H1 (cell line): ENCODE measurements around the gene NOL12. TPM values are rescaled to one million over a fixed set of nuclear protein-coding genes. Genes with fewer than 3 reads are reported as not detected.

Source experiments
- CTCF ChIA-PET: fragments of 300-600 bp; sonication (Branson Sonifier 250); formaldehyde crosslinking; loops from one replicate; lab custom pipeline; 2021; ENCODE audit not compliant: partially characterized antibody; lab: Charles Lee
- POLR2A ChIA-PET: fragments of 300-600 bp; sonication (Branson Sonifier 250); formaldehyde crosslinking; loops from one replicate; lab custom pipeline; 2021; ENCODE audit warnings: inconsistent platforms; ENCODE audit not compliant: partially characterized antibody; lab: Charles Lee
- DNase-seq, 2 experiments: peaks; one replicate each; pipeline versions ENCODE4 v3.0.0 to v3.0.0-alpha.2; 2010 to 2022; ENCODE audit warnings: low spot score in 2 of 2, low read depth in 1 of 2, mixed read lengths in 1 of 2
- FAIRE-seq: peaks from 2 replicates; lab custom pipeline; 2011; peaks lifted over from hg19 to GRCh38; lab: Jason Lieb, UNC
- H2AFZ ChIP-seq: 2 replicates; pipeline ENCODE4 v1.8.1; 2012; ENCODE audit warnings: low read length, inconsistent platforms
- H2AK5ac ChIP-seq: 2 replicates; pipeline ENCODE4 v1.6.1; 2013; ENCODE audit warnings: low read depth, low read length
- H2BK120ac ChIP-seq: replicated peaks from 2 replicates; pipeline ENCODE3; 2013; ENCODE audit warnings: low read depth, low read length, inconsistent platforms
- H2BK12ac ChIP-seq: 2 replicates; pipeline ENCODE4 v1.6.1; 2013; ENCODE audit warnings: low read depth, low read length
- H2BK15ac ChIP-seq: 2 replicates; pipeline ENCODE4 v1.6.1; 2013; ENCODE audit warnings: low read length
- H2BK20ac ChIP-seq: 2 replicates; pipeline ENCODE4 v1.6.1; 2013; ENCODE audit warnings: low read length
- H2BK5ac ChIP-seq: 2 replicates; pipeline ENCODE4 v1.6.1; 2013; ENCODE audit warnings: low read depth, low read length
- H3K14ac ChIP-seq: 2 replicates; pipeline ENCODE4 v1.6.1; 2013; ENCODE audit warnings: inconsistent platforms; ENCODE audit not compliant: insufficient read length
- H3K18ac ChIP-seq: 2 replicates; pipeline ENCODE4 v1.6.1; 2013; ENCODE audit warnings: low read length; ENCODE audit errors: extremely low read depth
- H3K23ac ChIP-seq: 2 replicates; pipeline ENCODE4 v1.6.1; 2013; ENCODE audit warnings: inconsistent platforms; ENCODE audit not compliant: insufficient read length
- H3K23me2 ChIP-seq: 2 replicates; pipeline ENCODE4 v1.6.1; 2013; ENCODE audit warnings: low read depth, low read length
- H3K27ac ChIP-seq: 2 replicates; pipeline ENCODE4 v1.6.1; 2011; ENCODE audit warnings: low read depth, low read length, inconsistent platforms
- H3K27me3 ChIP-seq, 4 experiments: replicated peaks in 1 of 4; 1 replicate in 1 of 4; 2 replicates in 3 of 4; pipeline versions ENCODE4 v1.6.1 to v1.8.1; 2011 to 2013; ENCODE audit warnings: low read length in 3 of 4, mild to moderate bottlenecking in 3 of 4, inconsistent platforms in 2 of 4, mixed read lengths in 2 of 4, moderate library complexity in 1 of 4; ENCODE audit not compliant: control insufficient read depth in 3 of 4, insufficient read depth in 3 of 4; ENCODE audit errors: extremely low read depth in 1 of 4
- H3K36me3 ChIP-seq, 4 experiments: 2 replicates each; pipeline versions ENCODE4 v1.6.1 to v1.8.1; 2011 to 2013; ENCODE audit warnings: mild to moderate bottlenecking in 4 of 4, low read length in 3 of 4, moderate library complexity in 2 of 4, control low read depth in 1 of 4, inconsistent platforms in 1 of 4; ENCODE audit not compliant: insufficient read depth in 4 of 4, control insufficient read depth in 2 of 4
- H3K4ac ChIP-seq: replicated peaks from 2 replicates; pipeline ENCODE3; 2013; ENCODE audit warnings: low read length, low read depth, mixed read lengths, inconsistent platforms; ENCODE audit not compliant: insufficient read length
- H3K4me1 ChIP-seq, 4 experiments: replicated peaks in 1 of 4; 1 replicate in 1 of 4; 2 replicates in 3 of 4; pipeline versions ENCODE4 v1.6.1 to v1.8.1; 2011 to 2013; ENCODE audit warnings: low read length in 3 of 4, inconsistent platforms in 2 of 4, mixed read lengths in 1 of 4; ENCODE audit not compliant: insufficient read depth in 4 of 4, control insufficient read depth in 3 of 4
- H3K4me2 ChIP-seq, 2 experiments: 2 replicates each; pipeline versions ENCODE4 v1.6.1 to v1.8.1; 2011 to 2013; ENCODE audit warnings: low read depth in 2 of 2, low read length in 2 of 2, control low read depth in 1 of 2, inconsistent platforms in 1 of 2, mild to moderate bottlenecking in 1 of 2; ENCODE audit not compliant: insufficient read depth in 1 of 2
- H3K4me3 ChIP-seq, 4 experiments: fragments of 200-600, 300-600 bp in 1 of 4; sonication (generic), shearing (Covaris generic), sonication (Bioruptor Twin) in 1 of 4; 2 replicates each; pipeline versions ENCODE4 v1.5.1 to v1.8.1; 2011 to 2016; ENCODE audit warnings: low read length in 4 of 4, low read depth in 3 of 4, control low read depth in 2 of 4, inconsistent platforms in 2 of 4, mild to moderate bottlenecking in 2 of 4, mixed read lengths in 1 of 4, moderate library complexity in 1 of 4; ENCODE audit not compliant: insufficient read depth in 2 of 4; ENCODE audit errors: extremely low read depth in 1 of 4
- H3K56ac ChIP-seq: replicated peaks from 2 replicates; pipeline ENCODE3; 2013; ENCODE audit warnings: low read depth, mild to moderate bottlenecking, mixed read lengths, low read length, inconsistent platforms; ENCODE audit not compliant: insufficient read length
- H3K79me1 ChIP-seq: 2 replicates; pipeline ENCODE4 v1.6.1; 2013; ENCODE audit warnings: low read depth, low read length, control low read depth
- H3K79me2 ChIP-seq, 2 experiments: 2 replicates each; pipeline versions ENCODE4 v1.6.1 to v1.8.1; 2012 to 2013; ENCODE audit warnings: low read length in 2 of 2, mild to moderate bottlenecking in 2 of 2, inconsistent platforms in 1 of 2; ENCODE audit not compliant: insufficient read depth in 2 of 2, control insufficient read depth in 1 of 2
- H3K9ac ChIP-seq, 4 experiments: replicated peaks in 1 of 4; 1 replicate in 1 of 4; 2 replicates in 3 of 4; pipeline versions ENCODE4 v1.6.1 to v1.8.1; 2011 to 2013; ENCODE audit warnings: low read depth in 3 of 4, low read length in 3 of 4, control low read depth in 2 of 4, mild to moderate bottlenecking in 2 of 4, moderate library complexity in 2 of 4, inconsistent platforms in 1 of 4; ENCODE audit errors: extremely low read depth in 1 of 4
- H3K9me3 ChIP-seq, 2 experiments: 2 replicates each; pipeline versions ENCODE4 v1.6.1 to v1.8.1; 2012 to 2013; ENCODE audit warnings: mild to moderate bottlenecking in 2 of 2, moderate library complexity in 2 of 2, control low read depth in 1 of 2, inconsistent platforms in 1 of 2, low read depth in 1 of 2, low read length in 1 of 2, mixed read lengths in 1 of 2; ENCODE audit not compliant: insufficient read depth in 2 of 2
- H4K20me1 ChIP-seq, 2 experiments: replicated peaks in 1 of 2; 2 replicates each; pipeline versions ENCODE3 to v1.8.1; 2011 to 2013; ENCODE audit warnings: inconsistent platforms in 2 of 2, low read length in 2 of 2, mild to moderate bottlenecking in 1 of 2; ENCODE audit not compliant: insufficient read depth in 2 of 2, control insufficient read depth in 1 of 2
- H4K5ac ChIP-seq: 2 replicates; pipeline ENCODE4 v1.6.1; 2013; ENCODE audit warnings: low read length, low read depth, mixed read lengths, inconsistent platforms; ENCODE audit not compliant: insufficient read length
- H4K8ac ChIP-seq: 2 replicates; pipeline ENCODE4 v1.8.0; 2013; ENCODE audit warnings: mild to moderate bottlenecking, moderate library complexity, low read length, inconsistent platforms; ENCODE audit not compliant: insufficient read depth; ENCODE audit errors: extremely low read depth
- H4K91ac ChIP-seq: replicated peaks from 2 replicates; pipeline ENCODE3; 2013; ENCODE audit warnings: low read length, mixed read lengths, inconsistent platforms; ENCODE audit not compliant: insufficient read length
- CBX5 ChIP-seq: fragments of 300-800, 300-1000 bp; sonication (generic); IDR thresholded peaks from 2 replicates; pipeline ENCODE4 v1.7.1; 2016; ENCODE audit warnings: antibody characterized with exemption, low read length, low read depth
- CHD1 ChIP-seq: IDR thresholded peaks from 2 replicates; pipeline ENCODE4 v1.6.1; 2012; ENCODE audit warnings: low read depth, low read length, improper control_type of control experiment
- EGR1 ChIP-seq: IDR thresholded peaks from 2 replicates; pipeline ENCODE4 v1.6.1; 2011; ENCODE audit warnings: low read depth, low read length, borderline replicate concordance
- EP300 ChIP-seq, 2 experiments: IDR thresholded peaks; 1 replicate in 1 of 2; 2 replicates in 1 of 2; pipeline ENCODE4 v1.6.1; 2011 to 2012; ENCODE audit warnings: low read depth in 2 of 2, low read length in 2 of 2, mild to moderate bottlenecking in 2 of 2, borderline replicate concordance in 1 of 2, inconsistent platforms in 1 of 2, moderate library complexity in 1 of 2
- HDAC6 ChIP-seq: IDR thresholded peaks from one replicate; pipeline ENCODE4 v1.7.1; 2012; ENCODE audit warnings: low read depth, mild to moderate bottlenecking, inconsistent platforms, low read length, moderate library complexity
- KDM1A ChIP-seq: fragments of 200-600, 300-600 bp; sonication (generic); IDR thresholded peaks from 2 replicates; pipeline ENCODE4 v1.7.1; 2016; ENCODE audit warnings: mild to moderate bottlenecking, low read length, borderline replicate concordance
- KDM5A ChIP-seq: fragments of 200-600 bp; IDR thresholded peaks from 2 replicates; pipeline ENCODE4 v1.7.1; 2012; ENCODE audit warnings: mild to moderate bottlenecking, low read length, inconsistent platforms, mixed read lengths
- MAX ChIP-seq: IDR thresholded peaks from 2 replicates; pipeline ENCODE4 v1.6.1; 2012; ENCODE audit warnings: inconsistent platforms
- RBBP5 ChIP-seq: IDR thresholded peaks from 2 replicates; pipeline ENCODE4 v1.7.1; 2012; ENCODE audit warnings: low read depth, mild to moderate bottlenecking, inconsistent platforms, low read length, moderate library complexity, borderline replicate concordance
- SUZ12 ChIP-seq: fragments of 200-600 bp; sonication (generic); IDR thresholded peaks from 2 replicates; pipeline ENCODE4 v1.6.1; 2012; ENCODE audit warnings: mild to moderate bottlenecking, inconsistent platforms, low read length, moderate library complexity, mixed read lengths
- YY1 ChIP-seq: IDR thresholded peaks from 2 replicates; pipeline ENCODE4 v1.6.1; 2011; ENCODE audit warnings: low read depth, mild to moderate bottlenecking, low read length
- WGBS, 2 experiments: shearing (Covaris generic) in 1 of 2; methylation state at CpG; one replicate each; pipeline versions ENCODE4 v1.1.6 to v1.1.7; 2013 to 2015; ENCODE audit warnings: low lambda C conversion rate in 2 of 2, mixed read lengths in 2 of 2, inconsistent platforms in 1 of 2, low coverage in 1 of 2, missing lambda C conversion rate in 1 of 2; ENCODE audit not compliant: insufficient replicate concordance in 2 of 2, insufficient coverage in 1 of 2, insufficient read length in 1 of 2; ENCODE audit errors: extremely low coverage in 1 of 2, missing lambda C conversion rate in 1 of 2; 5-methylcytosine and 5-hydroxymethylcytosine counted together
- polyA plus RNA-seq, 7 experiments: library from polyadenylated mRNA; depleted of rRNA in 3 of 7; stranded (reverse) in 5 of 7; unstranded in 2 of 7; fragments of >200 nt in 5 of 7; fragments of 200-250 nt in 2 of 7; gene quantifications; 1 replicate in 5 of 7; 2 replicates in 1 of 7; 4 replicates in 1 of 7; pipeline versions ENCODE4 v1.2.1 to v1.2.3, GENCODE V29; 2011 to 2013; ENCODE audit warnings: missing spikeins in 2 of 7, mixed read lengths in 2 of 7
- total RNA-seq: library from RNA; stranded (reverse); fragmentation: NEBNext Ultra II Directional; extraction: Animal tissue kit (Norgen Biotek cat#: 25700); gene quantifications from 2 replicates; pipeline ENCODE4 v1.2.1, GENCODE V29; 2021

Gene NOL12
- total and polyA plus RNA-seq, 2 of the 8 experiments (the other 6 are each of a cell fraction or from before 2014, with no cell fraction given), result 25.3 to 28.3 TPM

GRCh38 chr22:37672206-37672919 is 13.8 kb upstream of the NOL12 start:
- CTCF ChIA-PET, result interaction anchor here (1.4 to 5.0 kb wide), 7 partner anchors 10 to 174 kb away, joined by 3 to 45 read pairs (median 9); partner anchors contain the start of gene PDXP
- Histone ChIP-seq H2BK20ac (no peak overlapping the region), H4K20me1 (peaks cover 0 to 4% of the 10 kb centered on the region in 2 experiments), H2AK5ac (no peak overlapping the region), H3K4me1 (peaks cover 0 to 19% (median 14%) of the 10 kb centered on the region in 4 experiments; a peak in 6 of 7 replicates), H2BK12ac (no peak overlapping the region), H3K23ac (no peak overlapping the region), H3K18ac (no peak overlapping the region), H2BK120ac (no peak overlapping the region), H3K56ac (no peak overlapping the region), H2BK5ac (no peak overlapping the region), H2BK15ac (no peak overlapping the region), H3K79me1 (no peaks in the 10 kb centered on the region), H3K9ac (no peak overlapping the region), H3K36me3 (no peaks in the 10 kb centered on the region), H3K79me2 (0 out of 4 replicates have a peak, but pooled peaks cover 0 to 2% of the 10 kb centered on the region in 2 experiments), H3K27me3 (peaks cover 0 to 2% (median 0%) of the 10 kb centered on the region in 4 experiments; a peak in 1 of 7 replicates), H3K14ac (no peak overlapping the region), H3K4me3 (no peak overlapping the region), H4K91ac (no peak overlapping the region), H4K5ac (no peak overlapping the region), H3K27ac (no peak overlapping the region), H4K8ac (no peak overlapping the region), H3K4ac (no peak overlapping the region), H3K4me2 (no peak overlapping the region), H2AFZ (no peak overlapping the region), H3K9me3 (no peaks in the 10 kb centered on the region), H3K23me2 (peaks cover 2% of the 10 kb centered on the region; the same call in 1 of the 2 replicates)
- DNase-seq (no peak), FAIRE-seq (no peak)
- 92% methylated on average over 15 of the region's 15 CpGs; no CpG with 5 or more reads in 1 of the 2 experiments for WGBS, 2 experiments
- POLR2A ChIA-PET, result interaction anchor here (0.8 to 3.5 kb wide), 4 partner anchors 9 to 39 kb away, joined by 3 to 17 read pairs (median 12); partner anchors contain the start of gene PDXP
- TF ChIP-seq SUZ12 (no peak), CHD1 (no peak), RBBP5 (no peak), EP300 (IDR thresholded peaks at IDR 0.05; ENCODE audit: borderline replicate concordance in 1 of 2, low read depth in 2 of 2, low read length in 2 of 2) (no peak), MAX (no peak), KDM5A (no peak), YY1 (no peak), HDAC6 (no peak), CBX5 (no peak), EGR1 (no peak), KDM1A (no peak)
